ENCODE measurements around the gene DLEC1.
"Not testable (repeated sequence)": the region's sequence is repeated elsewhere in the genome, so short reads cannot be mapped to it uniquely, and the experiment has no call there.

Gene DLEC1

DNA sequence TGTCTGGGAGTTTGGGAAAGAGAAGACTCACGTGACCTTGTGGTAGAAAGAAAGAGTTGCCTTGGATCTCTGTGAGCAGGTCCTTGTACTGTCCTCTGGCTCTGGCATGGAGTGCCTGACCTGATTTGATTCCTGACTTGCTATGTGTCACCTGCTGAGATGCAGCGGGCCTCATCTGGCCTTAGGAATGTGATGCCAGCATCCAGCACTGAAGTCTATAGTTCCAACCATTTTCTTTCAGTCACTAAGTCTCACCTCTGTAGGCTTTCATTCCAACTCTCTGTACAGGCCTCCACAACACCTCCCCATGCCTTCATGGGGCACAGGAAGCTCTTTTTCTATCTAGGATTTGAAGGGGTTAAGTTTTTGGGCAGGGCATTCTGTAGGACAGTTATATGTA, 114.2 kb downstream of the DLEC1 start:
- Histone ChIP-seq H3K4me1 (ENCODE audit: control insufficient read depth, insufficient read depth, low read length, poor library complexity, severe bottlenecking) (peaks cover 3% of the 10 kb centered on the region), H3K9me3 (ENCODE audit: control insufficient read depth, low read length) (no peaks in the 10 kb centered on the region)

DNA sequence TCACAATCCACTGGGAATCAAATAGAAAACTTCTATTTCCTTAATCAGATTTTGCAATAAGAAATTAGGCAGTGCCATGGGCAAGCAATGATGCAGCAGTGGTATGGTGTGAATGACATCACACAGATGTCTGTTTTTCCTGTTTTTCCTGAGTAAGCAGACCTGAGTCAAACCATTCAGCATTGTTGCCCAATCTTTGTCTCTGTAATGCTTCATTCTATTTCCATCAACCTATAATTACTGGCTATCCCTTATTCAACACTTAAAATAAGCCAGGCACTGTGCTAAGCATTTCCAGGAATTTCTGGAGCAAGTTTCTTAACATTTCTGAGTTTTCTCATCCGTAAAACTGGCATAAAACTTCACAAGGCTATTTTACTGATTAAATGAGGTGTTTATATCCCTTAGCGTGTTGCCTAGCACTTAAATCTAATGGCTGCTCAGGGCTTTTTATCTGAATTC, 115.1 kb downstream of the DLEC1 start:
- Histone ChIP-seq H3K36me3 (ENCODE audit: control insufficient read depth, insufficient read depth, low read length) (no peaks in the 10 kb centered on the region), H3K9me3 (ENCODE audit: control insufficient read depth, low read length) (no peaks in the 10 kb centered on the region), H3K4me1 (ENCODE audit: control insufficient read depth, insufficient read depth, low read length, poor library complexity, severe bottlenecking) (peaks cover 3% of the 10 kb centered on the region), H3K27ac (ENCODE audit: insufficient read depth, low read length, poor library complexity, severe bottlenecking) (no peak overlapping the region), H3K4me3 (ENCODE audit: insufficient read depth, low read depth, low read length, poor library complexity, severe bottlenecking) (no peak overlapping the region), H3K27me3 (replicated peaks; ENCODE audit: control insufficient read depth, insufficient read depth, low read length, poor library complexity, severe bottlenecking) (no peaks in the 10 kb centered on the region)
- DNase-seq = no peak

More for the DNA sequence above, 114.2 kb downstream of the DLEC1 start:
- DNase-seq = no peak
- Histone ChIP-seq H3K4me3 (ENCODE audit: insufficient read depth, low read depth, low read length, poor library complexity, severe bottlenecking) (no peak overlapping the region), H3K27me3 (replicated peaks; ENCODE audit: control insufficient read depth, insufficient read depth, low read length, poor library complexity, severe bottlenecking) (no peaks in the 10 kb centered on the region), H3K36me3 (ENCODE audit: control insufficient read depth, insufficient read depth, low read length) (no peaks in the 10 kb centered on the region), H3K27ac (ENCODE audit: insufficient read depth, low read length, poor library complexity, severe bottlenecking) (no peak overlapping the region)

DNA sequence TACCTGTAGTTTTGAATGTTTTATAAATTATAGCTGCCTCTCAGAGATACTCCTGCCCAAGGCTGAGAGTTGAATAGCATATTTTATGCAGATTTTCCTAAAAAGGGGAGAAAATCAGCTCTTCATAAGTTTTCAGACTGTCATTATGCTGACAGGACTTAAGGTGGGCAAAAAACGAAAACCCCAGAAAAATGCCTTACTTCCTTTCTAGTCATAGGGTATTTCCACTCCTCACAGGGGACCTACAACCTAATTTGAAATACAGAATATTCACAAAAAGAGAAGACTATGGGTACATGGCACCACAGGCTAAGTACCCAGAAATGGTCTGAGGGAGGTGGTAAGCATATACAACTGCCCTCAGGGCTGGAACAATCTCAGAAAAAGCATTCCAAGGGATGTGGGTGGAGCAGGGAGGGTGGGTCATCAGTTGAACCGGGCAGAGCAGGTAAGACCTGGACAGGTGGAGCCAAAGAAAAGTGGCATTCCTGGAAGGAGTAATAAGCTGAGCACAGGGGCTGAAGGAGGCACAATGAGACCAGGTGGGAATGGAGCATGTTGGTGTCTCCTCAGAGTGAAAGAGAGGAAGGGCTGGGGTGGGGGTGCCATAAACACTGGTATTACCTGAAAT, 115.7 kb downstream of the DLEC1 start:
- no peak for DNase-seq
- no peak overlapping the region for H3K27ac ChIP-seq (ENCODE audit: insufficient read depth, low read length, poor library complexity, severe bottlenecking)
- no peaks in the 10 kb centered on the region for H3K9me3 ChIP-seq (ENCODE audit: control insufficient read depth, low read length)
- H3K36me3 ChIP-seq (ENCODE audit: control insufficient read depth, insufficient read depth, low read length) = no peaks in the 10 kb centered on the region
- H3K4me3 ChIP-seq (ENCODE audit: insufficient read depth, low read depth, low read length, poor library complexity, severe bottlenecking) = no peak overlapping the region
- H3K4me1 ChIP-seq (ENCODE audit: control insufficient read depth, insufficient read depth, low read length, poor library complexity, severe bottlenecking) = peaks cover 3% of the 10 kb centered on the region
- H3K27me3 ChIP-seq (replicated peaks; ENCODE audit: control insufficient read depth, insufficient read depth, low read length, poor library complexity, severe bottlenecking) = no peaks in the 10 kb centered on the region

DNA sequence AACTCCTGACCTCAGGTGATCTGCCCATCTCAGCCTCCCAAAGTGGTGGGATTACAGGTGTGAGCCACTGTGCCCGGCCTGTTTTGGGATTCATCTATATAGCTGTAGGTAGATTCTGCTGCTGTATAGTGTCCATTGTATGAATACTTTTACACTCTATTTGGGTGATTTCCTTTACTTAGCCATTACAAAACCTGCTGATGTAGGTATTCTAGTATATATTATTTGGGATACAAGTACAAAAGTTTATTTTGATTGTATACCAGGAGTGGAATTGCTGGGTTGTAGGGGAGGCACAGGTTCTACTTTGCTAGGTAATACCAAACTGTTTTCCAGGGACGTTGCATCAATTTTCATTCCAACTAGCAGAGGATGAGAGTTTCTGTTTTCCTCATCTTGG, 116.8 kb downstream of the DLEC1 start:
- Histone ChIP-seq H3K4me1 (ENCODE audit: control insufficient read depth, insufficient read depth, low read length, poor library complexity, severe bottlenecking) (peaks cover 3% of the 10 kb centered on the region), H3K27ac (ENCODE audit: insufficient read depth, low read length, poor library complexity, severe bottlenecking) (no peak overlapping the region)

DNA sequence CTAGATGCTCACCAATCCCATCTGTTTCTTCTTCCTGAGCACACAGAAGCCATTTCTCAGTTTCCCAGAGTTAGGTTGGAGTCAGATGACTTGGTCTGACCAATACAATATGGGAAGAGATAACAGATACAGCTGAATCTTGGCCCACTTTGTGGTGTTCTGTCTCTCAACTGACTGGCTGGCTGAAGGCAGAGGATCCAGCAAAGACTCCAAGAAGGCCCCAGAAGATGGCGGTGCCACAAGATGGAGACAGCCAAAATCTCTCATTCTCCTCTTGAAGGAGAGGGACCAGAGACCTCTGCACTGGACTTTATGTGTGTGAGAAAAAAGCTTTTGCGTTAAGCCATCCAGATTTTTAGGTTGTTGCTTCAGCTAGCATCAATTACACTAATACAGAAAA, 118.1 kb downstream of the DLEC1 start:
- H3K4me1 ChIP-seq (ENCODE audit: control insufficient read depth, insufficient read depth, low read length, poor library complexity, severe bottlenecking) = peaks cover 3% of the 10 kb centered on the region
- H3K36me3 ChIP-seq (ENCODE audit: control insufficient read depth, insufficient read depth, low read length) = no peaks in the 10 kb centered on the region
- no peaks in the 10 kb centered on the region for H3K27me3 ChIP-seq (replicated peaks; ENCODE audit: control insufficient read depth, insufficient read depth, low read length, poor library complexity, severe bottlenecking)
- no peak overlapping the region for H3K4me3 ChIP-seq (ENCODE audit: insufficient read depth, low read depth, low read length, poor library complexity, severe bottlenecking)
- H3K27ac ChIP-seq (ENCODE audit: insufficient read depth, low read length, poor library complexity, severe bottlenecking) = no peak overlapping the region
- DNase-seq = no peak
- H3K9me3 ChIP-seq (ENCODE audit: control insufficient read depth, low read length) = no peaks in the 10 kb centered on the region

More for the DNA sequence above, 116.8 kb downstream of the DLEC1 start:
- DNase-seq = no peak
- H3K4me3 ChIP-seq (ENCODE audit: insufficient read depth, low read depth, low read length, poor library complexity, severe bottlenecking) = no peak overlapping the region
- H3K9me3 ChIP-seq (ENCODE audit: control insufficient read depth, low read length) = no peaks in the 10 kb centered on the region
- no peaks in the 10 kb centered on the region for H3K27me3 ChIP-seq (replicated peaks; ENCODE audit: control insufficient read depth, insufficient read depth, low read length, poor library complexity, severe bottlenecking)
- no peaks in the 10 kb centered on the region for H3K36me3 ChIP-seq (ENCODE audit: control insufficient read depth, insufficient read depth, low read length)

DNA sequence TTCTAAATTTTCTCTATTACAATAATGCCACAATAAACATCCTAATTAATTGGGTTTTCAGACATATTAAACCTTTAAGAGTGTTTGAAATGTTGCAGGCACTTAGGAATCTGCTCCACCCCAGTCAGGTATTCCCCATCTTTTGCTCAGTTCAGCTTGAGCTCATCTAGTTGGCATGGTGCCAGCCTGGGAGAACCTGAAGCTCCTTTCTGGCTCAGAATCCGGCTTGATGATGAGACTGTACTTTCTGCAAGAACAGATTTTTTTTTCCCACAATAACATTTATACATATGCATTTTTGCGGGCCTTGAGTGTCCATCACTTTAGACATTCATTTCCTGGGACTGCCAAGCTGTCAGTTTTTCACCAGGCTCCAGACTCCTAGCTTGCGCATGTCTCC, 118.6 kb downstream of the DLEC1 start:
- Histone ChIP-seq H3K4me1 (ENCODE audit: control insufficient read depth, insufficient read depth, low read length, poor library complexity, severe bottlenecking) (no peaks in the 10 kb centered on the region), H3K27ac (ENCODE audit: insufficient read depth, low read length, poor library complexity, severe bottlenecking) (no peak overlapping the region), H3K36me3 (ENCODE audit: control insufficient read depth, insufficient read depth, low read length) (no peaks in the 10 kb centered on the region), H3K9me3 (ENCODE audit: control insufficient read depth, low read length) (no peaks in the 10 kb centered on the region), H3K4me3 (ENCODE audit: insufficient read depth, low read depth, low read length, poor library complexity, severe bottlenecking) (no peak overlapping the region), H3K27me3 (replicated peaks; ENCODE audit: control insufficient read depth, insufficient read depth, low read length, poor library complexity, severe bottlenecking) (no peaks in the 10 kb centered on the region)
- DNase-seq = no peak

DNA sequence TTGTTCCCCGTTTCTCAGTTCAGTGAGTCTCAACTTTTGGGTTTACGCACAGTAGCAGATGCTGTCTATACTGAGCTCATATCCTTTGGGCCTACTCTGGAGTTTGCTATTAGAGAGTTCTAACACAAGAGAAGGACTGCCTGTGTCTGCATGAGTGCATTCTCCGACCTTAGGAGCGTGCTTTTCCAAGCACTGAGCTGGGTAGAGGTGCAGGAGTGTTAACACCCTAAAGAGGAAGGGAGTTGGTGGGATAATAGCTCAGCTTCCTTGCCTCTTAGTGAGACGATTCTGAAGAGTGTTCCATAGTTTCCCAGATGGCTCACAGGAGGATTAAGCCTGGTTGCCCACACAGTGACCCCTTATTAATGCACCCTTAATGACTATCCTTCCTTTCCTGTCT, 119.5 kb downstream of the DLEC1 start:
- Histone ChIP-seq H3K27ac (ENCODE audit: insufficient read depth, low read length, poor library complexity, severe bottlenecking) (no peak overlapping the region), H3K4me1 (ENCODE audit: control insufficient read depth, insufficient read depth, low read length, poor library complexity, severe bottlenecking) (no peaks in the 10 kb centered on the region), H3K27me3 (replicated peaks; ENCODE audit: control insufficient read depth, insufficient read depth, low read length, poor library complexity, severe bottlenecking) (no peaks in the 10 kb centered on the region), H3K4me3 (ENCODE audit: insufficient read depth, low read depth, low read length, poor library complexity, severe bottlenecking) (no peak overlapping the region), H3K9me3 (ENCODE audit: control insufficient read depth, low read length) (no peaks in the 10 kb centered on the region), H3K36me3 (ENCODE audit: control insufficient read depth, insufficient read depth, low read length) (no peaks in the 10 kb centered on the region)
- DNase-seq = no peak

DNA sequence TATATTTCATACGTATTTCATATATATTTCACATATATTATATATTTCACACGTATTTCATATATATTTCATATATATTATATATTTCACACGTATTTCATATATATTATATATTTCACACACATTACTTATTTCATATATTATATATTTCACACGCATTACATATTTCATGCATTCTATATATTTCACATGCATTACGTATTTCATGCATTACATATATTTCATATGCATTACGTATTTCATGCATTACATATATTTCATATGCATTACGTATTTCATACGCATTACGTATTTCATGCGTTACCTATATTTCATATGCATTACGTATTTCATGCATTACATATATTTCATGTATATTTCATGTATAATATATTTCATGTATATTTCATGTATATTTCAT, 121.7 kb downstream of the DLEC1 start:
- not testable (repeated sequence) for H3K9me3 ChIP-seq (ENCODE audit: control insufficient read depth, low read length); H3K4me1 ChIP-seq (ENCODE audit: control insufficient read depth, insufficient read depth, low read length, poor library complexity, severe bottlenecking); H3K4me3 ChIP-seq (ENCODE audit: insufficient read depth, low read depth, low read length, poor library complexity, severe bottlenecking); DNase-seq; H3K27me3 ChIP-seq (replicated peaks; ENCODE audit: control insufficient read depth, insufficient read depth, low read length, poor library complexity, severe bottlenecking); H3K27ac ChIP-seq (ENCODE audit: insufficient read depth, low read length, poor library complexity, severe bottlenecking); H3K36me3 ChIP-seq (ENCODE audit: control insufficient read depth, insufficient read depth, low read length)

DNA sequence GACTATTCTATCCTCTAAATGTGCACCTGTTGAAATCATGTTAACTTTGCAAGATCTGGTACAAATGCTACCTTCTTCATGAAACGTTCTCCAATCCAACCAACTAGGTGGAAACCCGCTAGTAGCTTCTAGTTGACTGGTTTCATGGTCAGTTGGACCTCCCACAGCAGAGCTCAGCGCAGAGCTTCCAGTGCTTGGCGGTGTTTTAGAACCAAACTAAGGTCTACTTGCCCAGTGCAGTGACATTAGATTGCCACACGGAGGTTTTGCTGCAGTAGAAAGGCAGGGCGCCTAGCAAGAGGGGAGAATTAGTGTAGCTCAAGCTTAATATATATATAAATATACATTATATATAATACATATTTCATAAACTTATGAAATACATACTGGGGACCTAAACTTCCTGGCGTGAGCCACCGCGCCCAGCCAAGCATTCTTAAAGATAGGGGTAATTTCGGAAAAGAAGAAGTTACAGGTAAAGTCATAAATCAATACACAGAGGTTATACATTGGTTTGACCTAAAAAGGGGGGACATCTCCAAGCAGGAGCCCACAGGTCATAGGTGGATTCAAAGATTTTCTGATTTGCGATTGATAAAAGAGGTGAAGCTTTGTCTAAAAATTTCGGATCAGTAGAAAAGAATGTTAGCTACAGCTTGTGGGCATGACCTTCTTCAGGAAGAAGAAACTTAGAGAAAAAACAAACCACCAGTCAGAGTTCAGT, 124.3 kb downstream of the DLEC1 start:
- Histone ChIP-seq H3K36me3 (ENCODE audit: control insufficient read depth, insufficient read depth, low read length) (no peaks in the 10 kb centered on the region), H3K9me3 (ENCODE audit: control insufficient read depth, low read length) (no peaks in the 10 kb centered on the region), H3K4me1 (ENCODE audit: control insufficient read depth, insufficient read depth, low read length, poor library complexity, severe bottlenecking) (peaks cover 10% of the 10 kb centered on the region), H3K27ac (ENCODE audit: insufficient read depth, low read length, poor library complexity, severe bottlenecking) (no peak overlapping the region), H3K4me3 (ENCODE audit: insufficient read depth, low read depth, low read length, poor library complexity, severe bottlenecking) (no peak overlapping the region), H3K27me3 (replicated peaks; ENCODE audit: control insufficient read depth, insufficient read depth, low read length, poor library complexity, severe bottlenecking) (no peaks in the 10 kb centered on the region)
- no peak for DNase-seq

DNA sequence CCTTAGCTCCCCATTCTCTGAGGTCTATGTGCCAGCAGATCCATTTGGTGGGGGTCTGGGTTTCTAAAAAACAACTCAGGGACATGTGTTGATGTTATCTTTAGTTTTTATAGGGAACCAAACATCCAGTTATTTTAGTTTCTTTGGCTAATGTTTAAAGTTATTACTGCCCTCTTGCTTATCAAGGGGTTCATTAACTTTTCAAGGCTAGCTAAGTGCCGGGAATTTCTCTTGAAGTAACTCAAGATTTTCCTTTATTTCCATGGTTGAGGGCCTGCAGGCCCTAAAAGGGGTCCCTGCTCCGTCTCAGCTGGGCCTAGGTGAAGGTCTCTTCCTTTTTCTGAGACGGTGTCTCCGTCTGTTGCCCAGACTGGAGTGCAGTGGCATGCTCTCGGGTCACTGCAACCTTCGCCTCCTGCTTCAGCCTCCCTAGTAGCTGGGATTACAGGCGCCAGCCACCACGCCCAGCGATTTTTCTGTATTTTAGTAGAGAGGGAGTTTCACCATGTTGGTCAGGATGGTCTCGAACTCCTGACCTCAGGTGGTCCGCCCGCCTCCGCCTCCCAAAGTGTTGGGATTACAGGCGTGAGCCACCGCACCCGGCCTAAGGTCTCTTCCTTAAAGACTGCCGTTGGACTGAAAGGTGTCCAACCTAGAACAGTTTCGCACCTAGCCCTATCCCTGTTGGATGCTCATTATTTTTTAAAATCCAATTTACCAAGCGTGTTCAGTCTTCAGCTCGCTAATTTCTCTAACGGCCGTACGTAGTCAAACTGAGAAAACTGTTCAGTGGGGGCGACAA, 125.0 kb downstream of the DLEC1 start:
- Histone ChIP-seq H3K27me3 (replicated peaks; ENCODE audit: control insufficient read depth, insufficient read depth, low read length, poor library complexity, severe bottlenecking) (no peaks in the 10 kb centered on the region), H3K36me3 (ENCODE audit: control insufficient read depth, insufficient read depth, low read length) (no peaks in the 10 kb centered on the region), H3K27ac (ENCODE audit: insufficient read depth, low read length, poor library complexity, severe bottlenecking) (peak overlapping the region; percentile 98), H3K4me1 (ENCODE audit: control insufficient read depth, insufficient read depth, low read length, poor library complexity, severe bottlenecking) (peaks cover 10% of the 10 kb centered on the region), H3K4me3 (ENCODE audit: insufficient read depth, low read depth, low read length, poor library complexity, severe bottlenecking) (peak overlapping the region; percentile 94), H3K9me3 (ENCODE audit: control insufficient read depth, low read length) (no peaks in the 10 kb centered on the region)
- DNase-seq = no peak
